22Rv1 (cell line): ENCODE results near the gene XKR8.

ENCODE experiments used
- CTCF ChIP-seq: fragments of 450-650 bp; IDR thresholded peaks from 2 replicates; pipeline ENCODE4 v1.5.1; 2017; ENCODE audit warnings: mild to moderate bottlenecking
- ZFX ChIP-seq: fragments of 450-650 bp; IDR thresholded peaks from 2 replicates; pipeline ENCODE4 v1.6.1; 2017; ENCODE audit warnings: antibody characterized with exemption, borderline replicate concordance

- TF ChIP-seq CTCF (no peak), ZFX (no peak)
Observed at GRCh38 chr1:27970401-27970800, 10.6 kb downstream of the XKR8 start.
